HG02938 (cell line): ENCODE measurements around the gene SEC23B.
"Not testable (repeated sequence)": the region's sequence is repeated elsewhere in the genome, so short reads cannot be mapped to it uniquely, and the experiment has no call there.

Source experiments
- ATAC-seq: cut with Tn5 transposase; IDR thresholded peaks from one replicate; pipeline ENCODE4 v1.9.1; 2021; ENCODE audit warnings: mild to moderate bottlenecking, moderate library complexity; ENCODE audit not compliant: unreplicated experiment

The SEC23B gene

DNA sequence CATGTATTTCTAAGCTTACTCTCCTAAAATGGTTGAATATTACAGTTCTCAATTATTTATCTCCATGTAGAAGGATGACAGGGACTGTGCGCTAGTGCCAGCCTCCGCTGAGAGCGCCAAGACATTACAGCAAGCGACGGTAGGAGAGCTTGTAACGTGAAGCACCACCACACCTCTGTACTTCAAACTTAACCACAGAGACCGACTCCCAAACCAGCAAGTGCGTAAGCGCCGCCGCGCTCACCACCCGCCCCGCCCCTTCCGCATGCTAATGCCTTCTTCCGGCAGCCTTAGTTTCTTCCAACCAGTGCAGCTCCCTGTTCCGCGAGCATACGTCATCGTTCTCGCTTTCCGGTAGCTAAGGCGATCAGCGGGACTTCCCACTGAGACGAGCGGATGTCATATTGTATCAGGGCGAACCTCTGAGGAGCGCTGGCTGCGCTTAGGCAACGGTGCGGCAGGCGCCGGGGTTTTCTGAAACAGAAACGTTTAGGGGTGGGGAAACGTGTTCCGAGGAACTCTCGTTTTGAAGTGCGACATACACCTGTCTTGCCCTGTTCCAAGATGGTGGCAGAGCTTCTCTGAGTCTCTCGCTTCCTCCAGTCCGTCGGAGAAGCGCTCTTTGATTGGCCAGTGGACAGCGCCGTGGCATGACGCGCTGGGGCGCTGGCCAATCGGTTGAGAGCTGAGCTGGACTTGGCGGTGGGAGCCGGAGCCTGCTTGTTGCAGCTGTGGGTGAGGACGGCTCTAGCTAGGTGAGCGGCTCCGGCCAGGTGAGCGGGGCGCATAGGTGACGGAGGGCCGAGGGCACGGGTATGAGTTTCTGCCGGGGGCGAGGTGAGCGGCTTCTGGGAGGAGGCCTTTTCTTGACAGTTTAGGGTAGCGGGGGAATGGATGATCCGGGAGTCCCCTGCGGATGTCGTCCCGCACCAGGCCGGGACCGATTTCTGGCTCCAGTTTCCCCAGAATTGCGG is at the start of gene SEC23B:
TSS of gene SEC23B (plus strand) at position 723 of the 974 bp plus-strand sequence. CDS start 2,896 bp downstream, outside the sequence.
- ATAC-seq, result peak; percentile 91

- ATAC-seq, result no peak
Measured at GRCh38 chr20:18465536-18466200, 42.1 kb upstream of the SEC23B start.

DNA sequence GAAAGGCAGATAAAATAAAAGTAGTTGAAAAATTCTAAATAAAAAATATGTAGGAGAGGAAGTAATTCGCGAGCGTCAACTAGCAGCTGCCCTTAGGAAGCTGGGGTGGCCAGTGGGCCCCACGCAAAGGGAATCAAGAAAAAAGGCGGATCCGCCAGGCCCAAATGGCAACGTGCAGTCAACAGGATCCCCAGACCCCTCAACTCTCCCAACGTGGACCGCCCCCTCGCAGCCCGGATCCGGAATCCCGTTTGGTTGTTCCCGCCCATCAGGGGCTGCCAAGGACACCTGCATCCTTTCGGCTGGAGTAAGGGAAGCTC is 41.2 kb upstream of the SEC23B start:
- ATAC-seq, result peak; percentile 20

- ATAC-seq, result peak; percentile 92
Measured at GRCh38 chr20:18466894-18467730, 40.6 kb upstream of the SEC23B start, which contains the start of the genes DZANK1 and POLR3F. TSS of gene DZANK1 (minus strand) at chr20:18467030. CDS start at chr20:18465358, 1,672 bp downstream. TSS of gene POLR3F (plus strand) at chr20:18467390. CDS start at chr20:18467507, 117 bp downstream.

- no peak for ATAC-seq
Measured at GRCh38 chr20:18477218-18477617, 30.5 kb upstream of the SEC23B start.

DNA sequence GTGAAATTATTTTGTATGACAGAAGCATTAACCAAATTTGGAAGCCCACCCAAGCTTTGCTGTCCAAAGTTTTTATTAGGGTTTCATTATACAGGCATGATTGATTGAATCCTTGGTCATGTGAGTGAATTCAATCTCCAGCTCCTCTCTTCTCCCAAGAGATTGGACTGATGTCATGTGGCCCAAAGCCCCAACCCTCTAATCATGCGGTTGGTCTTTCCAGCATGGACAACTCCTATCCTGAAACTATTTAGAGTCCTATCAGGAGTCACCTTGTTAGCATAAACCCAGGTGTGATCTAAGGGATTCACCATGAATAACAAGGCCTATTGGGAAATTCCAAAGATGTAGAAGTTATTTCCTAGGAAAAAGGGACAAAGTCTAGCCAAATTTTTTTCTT is 29.9 kb upstream of the SEC23B start:
- ATAC-seq, result no peak

- no peak for ATAC-seq
Measured at GRCh38 chr20:18481596-18481995, 26.1 kb upstream of the SEC23B start.

- no peak for ATAC-seq
Measured at GRCh38 chr20:18488301-18488700, 19.4 kb upstream of the SEC23B start.

DNA sequence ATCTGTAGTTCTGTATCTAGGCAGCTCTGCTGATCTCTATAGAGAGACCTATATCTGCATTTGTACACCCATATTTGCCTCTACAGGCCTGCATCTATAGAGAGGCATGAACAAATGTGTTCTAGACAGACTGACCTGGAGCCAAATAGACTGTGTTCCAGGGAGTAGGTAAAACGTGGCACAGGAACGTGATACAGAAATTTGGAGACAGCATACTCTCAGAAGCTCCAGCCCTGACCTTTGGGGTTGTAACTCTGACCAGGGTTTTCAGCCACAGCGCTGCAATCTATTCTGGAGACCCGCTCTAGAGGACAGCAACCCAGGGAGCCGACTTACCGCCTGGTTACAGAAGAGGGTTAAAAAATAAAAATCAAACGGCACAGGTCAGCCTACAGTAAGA is 11.7 kb upstream of the SEC23B start:
- ATAC-seq, result no peak

DNA sequence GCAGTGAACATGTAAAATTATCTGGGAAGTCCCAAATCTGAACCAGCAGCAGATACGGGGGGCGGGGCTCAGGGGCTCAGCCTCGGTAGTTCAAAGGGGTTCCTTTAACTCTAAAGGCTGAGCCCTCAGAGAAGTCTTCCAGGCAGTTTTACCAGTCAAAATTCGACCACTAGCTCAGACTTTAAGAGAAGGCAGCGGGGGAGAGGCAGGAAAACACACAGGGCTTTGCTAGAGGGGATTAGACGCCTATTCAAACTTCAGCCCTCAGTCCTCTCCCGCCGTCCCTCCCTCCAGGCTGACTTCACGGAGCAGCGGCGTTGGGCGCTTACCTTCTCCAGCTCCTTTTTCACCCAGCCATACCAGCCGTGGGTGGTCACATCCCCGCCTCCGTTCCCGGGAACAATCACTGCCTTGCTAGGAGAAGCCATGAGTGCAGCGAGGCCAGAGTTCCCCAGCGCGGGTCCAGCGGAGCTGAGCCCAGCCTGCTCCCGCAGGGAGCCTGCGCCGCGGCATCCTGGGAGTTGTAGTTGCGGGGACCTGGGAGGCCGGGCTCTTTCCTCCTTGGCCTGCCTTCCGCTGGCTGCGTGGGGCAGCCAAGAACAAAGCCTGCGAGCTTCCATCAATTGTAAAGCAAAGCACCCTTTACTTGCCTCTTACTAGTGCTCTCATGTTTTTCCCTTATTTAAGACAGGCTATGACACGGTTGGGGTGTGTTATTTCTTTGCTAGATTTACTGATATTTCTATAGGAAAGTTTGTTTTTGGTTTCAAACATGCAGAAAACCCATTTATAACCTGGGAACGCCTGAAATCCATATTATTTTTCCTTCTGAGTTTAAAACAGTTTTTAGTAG is 10.8 kb upstream of the SEC23B start, which contains the start of gene RBBP9:
TSS of gene RBBP9 (minus strand) at position 486 of the 853 bp plus-strand sequence. CDS start at position 428, 58 bp downstream.
- peak; percentile 95 for ATAC-seq

DNA sequence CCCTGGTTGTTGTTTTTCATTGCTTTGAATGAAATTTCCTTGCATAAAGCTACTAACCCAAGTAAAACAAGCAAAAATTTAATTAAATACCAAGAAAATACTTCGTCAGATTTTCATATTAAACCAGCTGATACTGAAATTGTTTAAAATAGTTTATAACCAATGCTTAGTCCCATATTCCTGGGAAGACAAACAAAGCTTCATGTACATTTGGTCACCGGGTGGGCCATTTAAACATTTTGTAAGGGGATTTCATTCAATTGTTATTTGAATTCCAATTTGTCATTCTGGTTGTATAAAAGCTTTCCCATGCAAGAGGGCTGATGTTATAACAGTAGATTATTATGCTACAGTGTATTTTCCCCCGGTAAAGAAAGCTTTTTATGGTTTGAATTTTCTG is 10.1 kb upstream of the SEC23B start:
- no peak for ATAC-seq

DNA sequence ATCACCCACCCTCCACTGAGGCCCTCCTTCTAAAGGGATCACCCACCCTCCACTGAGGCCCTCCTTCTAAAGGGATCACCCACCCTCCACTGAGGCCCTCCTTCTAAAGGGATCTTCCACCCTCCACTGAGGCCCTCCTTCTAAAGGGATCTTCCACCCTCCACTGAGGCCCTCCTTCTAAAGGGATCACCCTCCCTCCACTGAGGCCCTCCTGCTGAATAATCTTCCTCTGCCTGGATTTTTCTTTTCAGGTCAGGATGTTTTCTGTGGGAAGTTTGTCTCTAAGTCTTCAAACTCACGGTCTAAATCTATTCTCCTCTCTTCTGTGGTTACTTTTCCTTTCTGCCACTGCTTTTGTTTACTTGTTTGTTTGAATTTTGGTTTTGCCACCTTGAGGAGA is 6.1 kb upstream of the SEC23B start:
- not testable (repeated sequence) for ATAC-seq

GRCh38 chr20:18504479-18505060 is 3.2 kb upstream of the SEC23B start:
- ATAC-seq, result no peak

DNA sequence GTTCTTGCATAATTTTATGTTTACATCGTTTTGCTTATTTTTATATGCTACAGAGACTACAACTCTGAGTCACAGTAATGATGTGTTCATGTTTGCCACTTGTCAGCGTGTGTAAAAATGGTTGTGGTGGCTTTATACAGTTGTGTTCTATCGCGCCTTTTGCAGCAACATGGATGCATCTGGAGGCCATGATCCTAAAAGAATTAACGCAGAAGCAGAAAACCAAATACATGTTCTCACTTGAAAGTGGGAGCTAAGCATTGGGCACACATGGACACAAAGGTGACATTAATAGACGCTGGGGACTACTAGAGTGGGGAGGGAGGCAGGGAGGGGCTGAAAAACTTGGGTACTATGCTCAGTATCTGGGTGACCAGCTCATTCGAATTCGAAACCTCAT is 996 bp upstream of the SEC23B start:
- no peak for ATAC-seq

GRCh38 chr20:18511571-18511970 is 3.8 kb downstream of the SEC23B start:
- no peak for ATAC-seq

DNA sequence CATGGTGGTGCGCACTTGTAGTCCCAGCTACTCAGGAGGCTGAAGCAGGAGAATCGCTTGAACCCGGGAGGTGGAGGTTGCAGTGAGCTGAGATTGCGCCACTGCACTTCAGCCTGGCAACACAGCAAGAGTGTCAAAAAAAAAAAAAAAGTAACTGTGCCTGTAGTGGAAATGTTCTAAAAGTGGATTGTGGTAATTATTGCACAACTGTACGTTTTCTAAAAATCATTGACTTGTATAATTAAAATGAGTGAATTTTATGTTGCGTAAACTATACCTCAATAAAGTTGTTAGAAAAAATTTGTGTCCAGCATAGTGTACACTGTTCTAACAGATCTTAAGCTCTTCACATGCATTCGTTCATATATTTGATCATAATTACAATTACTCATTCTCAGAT is 5.5 kb downstream of the SEC23B start:
- no peak for ATAC-seq

- no peak for ATAC-seq
Measured at GRCh38 chr20:18514127-18514526, 6.4 kb downstream of the SEC23B start.

DNA sequence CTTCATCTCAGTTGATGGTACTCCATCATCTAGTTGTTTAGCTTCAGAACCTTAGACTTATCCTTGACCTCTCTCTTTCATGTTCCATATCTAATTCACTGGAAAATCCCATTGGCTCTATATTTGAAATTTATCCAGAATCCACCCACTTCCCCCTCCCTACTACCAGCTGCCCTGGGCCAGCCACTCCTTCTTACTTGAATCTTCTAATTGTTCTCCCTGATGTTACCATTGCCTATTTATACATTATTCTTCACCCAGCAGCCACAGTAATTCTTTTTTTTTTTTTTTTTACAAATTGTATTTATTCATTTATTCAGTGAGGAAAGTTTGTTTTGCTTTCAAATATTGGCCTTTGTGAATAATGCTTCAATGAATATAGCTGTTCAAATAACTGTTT is 8.2 kb downstream of the SEC23B start:
- ATAC-seq, result no peak

GRCh38 chr20:18522066-18522465 is 14.3 kb downstream of the SEC23B start:
- not testable (repeated sequence) for ATAC-seq

- ATAC-seq, result no peak
Measured at GRCh38 chr20:18523066-18523465, 15.3 kb downstream of the SEC23B start.
